GM18519 (cell line): Measurements from ENCODE around the gene SARM1.
"Not testable (repeated sequence)": the region's sequence is repeated elsewhere in the genome, so short reads cannot be mapped to it uniquely, and the experiment has no call there.

ENCODE experiments used
- ATAC-seq: cut with Tn5 transposase; IDR thresholded peaks from one replicate; pipeline ENCODE4 v1.9.1; 2021; ENCODE audit warnings: mild to moderate bottlenecking, moderate library complexity; ENCODE audit not compliant: unreplicated experiment, low FRiP score

The SARM1 gene

DNA sequence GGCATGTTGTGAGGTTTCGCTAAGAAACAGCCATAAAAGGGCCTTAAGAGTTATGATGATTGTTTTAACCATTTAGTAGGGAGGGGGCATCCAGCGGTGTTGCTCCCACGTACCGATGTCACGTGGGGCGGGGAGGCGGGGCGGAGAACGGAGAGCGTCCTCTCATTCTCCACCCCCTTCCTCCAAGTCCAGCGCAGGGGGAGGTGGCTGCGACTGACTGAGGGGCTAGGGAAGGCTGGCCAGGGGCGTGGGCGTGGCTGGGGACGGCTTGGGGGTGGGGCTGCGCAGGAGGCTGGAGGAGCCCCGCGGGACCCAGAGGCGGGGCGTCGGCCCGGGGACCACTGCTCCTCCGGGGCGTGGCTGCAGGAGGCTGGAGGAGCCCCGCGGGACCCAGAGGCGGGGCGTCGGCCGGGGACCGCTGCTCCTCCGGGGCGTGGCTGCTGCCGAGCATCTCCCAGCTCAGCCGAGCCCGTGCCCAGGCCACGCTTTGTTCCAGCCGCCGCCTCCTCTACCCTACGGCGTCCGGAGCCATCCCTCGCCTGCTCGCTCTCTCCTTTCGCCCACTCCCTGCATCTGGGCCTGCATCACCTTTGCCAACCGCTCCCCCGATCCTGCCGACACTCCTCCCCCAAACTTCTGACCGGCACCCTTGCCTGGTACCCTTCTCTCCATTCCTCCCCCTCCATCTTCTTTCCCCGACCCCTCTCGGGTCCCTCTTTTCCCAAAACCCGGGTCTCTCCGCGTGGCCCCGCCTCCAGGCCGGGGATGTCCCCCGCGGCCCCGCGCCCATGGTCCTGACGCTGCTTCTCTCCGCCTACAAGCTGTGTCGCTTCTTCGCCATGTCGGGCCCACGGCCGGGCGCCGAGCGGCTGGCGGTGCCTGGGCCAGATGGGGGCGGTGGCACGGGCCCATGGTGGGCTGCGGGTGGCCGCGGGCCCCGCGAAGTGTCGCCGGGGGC lies at the start of gene SARM1:
SARM1 (plus strand) TSS at position 450 of the 958 bp plus-strand sequence; CDS start at position 789, 339 bp downstream.
- peak; percentile 65 for ATAC-seq

DNA sequence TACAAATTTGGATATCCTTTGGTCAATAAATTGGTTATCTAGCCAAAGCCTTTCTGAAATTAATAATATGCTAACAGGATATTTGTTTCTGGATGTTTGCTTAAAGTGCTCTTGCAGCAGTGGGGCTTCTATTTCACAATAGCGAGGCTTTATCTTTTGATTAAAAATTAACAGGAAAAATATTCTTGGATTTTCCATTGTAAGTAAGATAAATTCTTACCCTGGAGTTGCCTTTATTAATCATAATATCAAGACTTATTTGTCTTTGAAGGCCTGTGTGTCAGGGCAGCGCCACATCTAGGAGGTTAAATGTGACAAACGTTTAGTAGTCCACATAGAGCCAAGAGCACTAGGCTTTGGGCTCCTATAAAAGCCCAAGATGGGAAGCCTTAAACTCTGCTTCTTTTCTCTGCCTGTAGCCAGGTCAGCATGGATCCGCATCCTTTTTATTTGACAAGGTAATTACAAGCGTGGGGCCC lies 47.2 kb upstream of the SARM1 start:
- no peak for ATAC-seq

DNA sequence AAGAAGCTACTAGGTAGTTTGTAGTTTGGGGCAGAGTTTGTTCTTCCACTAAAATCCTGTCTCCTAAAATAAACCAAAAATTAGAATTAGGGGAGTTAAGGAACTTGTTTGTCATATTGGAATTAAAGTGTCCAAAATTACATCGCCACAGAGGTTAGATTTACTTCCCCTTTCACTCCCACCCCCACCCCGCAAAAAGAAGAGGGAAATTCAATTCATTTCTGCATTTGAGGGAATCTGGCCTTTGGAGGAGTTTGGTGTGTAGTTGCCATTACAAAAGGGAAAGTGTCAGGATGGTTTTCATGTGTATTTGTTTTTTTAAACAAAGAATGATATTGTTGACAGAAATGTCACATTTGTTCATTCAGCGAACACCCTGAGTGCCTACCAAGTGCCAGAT lies 46.7 kb upstream of the SARM1 start:
- ATAC-seq, result no peak

DNA sequence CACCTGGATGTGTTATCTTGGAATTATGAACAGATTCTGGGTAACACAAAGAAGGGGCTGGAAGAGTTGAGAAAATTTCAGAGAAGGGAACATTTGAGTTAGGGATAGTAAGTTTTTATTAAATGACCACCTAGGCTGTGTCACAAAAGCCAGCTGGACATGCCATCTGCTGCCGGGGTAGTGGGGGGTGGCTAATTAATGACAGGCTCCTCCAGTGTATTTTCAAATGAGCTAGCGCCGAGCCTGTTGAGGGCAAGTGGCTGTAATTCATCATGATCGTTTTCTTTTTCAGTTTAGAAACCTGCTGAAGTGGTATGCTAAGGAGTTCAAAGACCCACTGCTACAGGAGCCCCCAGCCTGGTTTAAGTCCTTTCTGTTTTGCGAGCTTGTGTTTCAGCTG lies 46.3 kb upstream of the SARM1 start:
- no peak for ATAC-seq

DNA sequence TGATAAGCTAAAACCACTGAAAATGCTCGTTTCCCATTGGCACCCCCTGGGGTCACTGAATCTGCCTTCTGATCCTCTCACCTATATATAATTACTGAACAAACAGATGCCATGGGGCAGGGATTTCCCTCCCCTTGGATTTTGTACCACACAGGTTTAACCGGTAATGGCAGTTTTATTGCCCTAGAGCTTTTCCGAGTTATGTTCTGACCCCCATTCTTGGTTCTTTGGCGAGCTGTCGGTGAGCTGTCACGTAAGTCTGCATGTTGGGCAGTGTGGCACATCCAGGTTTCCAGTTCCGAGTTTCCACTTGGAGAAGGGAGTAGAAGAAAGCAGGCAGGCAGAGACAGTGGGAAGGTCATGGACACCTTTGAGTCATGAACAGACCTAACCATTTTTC lies 45.4 kb upstream of the SARM1 start:
- ATAC-seq, result no peak

DNA sequence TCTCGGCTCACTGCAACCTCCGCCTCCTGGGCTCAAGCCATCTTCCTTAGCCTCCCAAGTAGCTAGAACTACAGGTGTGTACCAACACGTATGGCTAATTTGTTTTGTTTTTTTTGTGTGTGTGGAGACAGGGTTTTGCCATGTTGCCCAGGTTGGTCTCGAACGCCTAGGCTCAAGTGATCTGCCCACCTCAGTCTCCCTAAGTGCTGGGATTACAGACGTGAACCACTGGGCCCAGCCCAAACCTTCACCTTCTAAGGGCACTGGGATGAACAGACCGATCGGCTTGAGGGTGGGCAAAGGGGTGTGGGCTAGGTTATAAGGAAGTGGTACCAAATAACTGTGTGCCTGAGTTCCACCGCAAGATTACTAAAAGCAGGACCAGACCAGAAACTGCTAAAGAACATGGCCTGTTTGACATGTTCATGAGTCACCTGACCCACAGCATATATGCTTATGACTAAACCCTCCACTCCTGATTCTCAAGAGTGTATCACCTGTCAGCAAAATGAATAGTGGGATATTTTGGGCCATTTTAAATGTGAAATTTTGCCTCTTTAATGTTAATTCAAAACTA lies 44.4 kb upstream of the SARM1 start:
- peak; percentile 59 for ATAC-seq

DNA sequence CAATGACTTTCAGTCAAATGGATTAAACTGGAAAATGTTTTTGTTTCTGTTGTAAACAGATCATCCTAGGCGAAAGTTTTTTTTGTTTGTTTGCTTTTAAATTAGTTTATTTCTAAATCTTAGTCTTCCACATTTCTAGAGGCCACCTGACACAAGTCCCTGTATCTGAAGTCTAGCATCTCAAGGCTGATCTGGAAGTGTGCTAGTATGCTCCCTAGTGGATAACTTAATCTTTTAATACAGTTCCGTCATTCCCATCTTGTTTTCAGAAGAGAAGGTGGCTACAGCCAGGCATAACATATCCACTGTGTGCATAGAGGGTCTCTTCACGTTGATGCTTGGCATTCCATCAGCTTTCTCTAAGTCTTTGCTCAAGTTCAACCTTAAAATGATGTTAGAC lies 43.8 kb upstream of the SARM1 start:
- no peak for ATAC-seq

DNA sequence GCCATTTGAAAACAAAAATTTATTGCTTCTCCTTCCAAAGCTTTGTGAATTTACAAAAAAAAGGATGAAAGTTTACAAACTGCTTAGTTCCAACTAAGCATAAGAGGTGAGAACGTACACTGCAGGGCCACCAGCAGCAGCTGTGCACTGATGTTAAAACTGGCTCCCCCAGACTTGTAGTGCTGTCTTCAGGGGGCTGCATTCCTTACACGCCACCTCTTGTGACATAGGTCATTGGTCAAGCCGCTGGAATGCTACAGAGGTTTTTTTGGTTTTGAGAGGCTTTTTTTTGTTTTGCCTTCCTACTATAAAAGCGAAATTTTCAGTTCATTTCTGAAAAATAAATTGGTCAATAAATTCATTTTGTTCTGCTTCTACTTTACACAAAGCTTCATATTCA lies 43.2 kb upstream of the SARM1 start:
- ATAC-seq, result no peak

DNA sequence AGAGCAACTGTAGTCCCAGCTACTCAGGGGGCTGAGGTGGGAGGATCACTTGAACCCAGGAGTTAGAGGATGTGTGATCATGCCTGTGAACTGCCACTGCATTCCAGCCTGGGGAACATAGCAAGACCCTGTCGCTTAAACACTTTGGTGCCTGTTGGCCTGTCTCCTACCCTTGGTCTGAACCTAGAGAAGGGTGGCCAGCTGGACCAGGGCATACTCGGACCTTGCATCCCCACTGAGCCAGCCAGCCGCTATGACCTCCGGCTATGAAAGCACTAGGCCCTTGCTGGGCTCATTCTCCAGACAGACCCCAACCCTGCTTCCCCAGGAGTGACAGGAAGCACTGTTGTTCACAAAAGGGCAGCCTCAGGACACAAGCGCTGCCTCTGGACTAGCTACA lies 40.8 kb upstream of the SARM1 start:
- no peak for ATAC-seq

DNA sequence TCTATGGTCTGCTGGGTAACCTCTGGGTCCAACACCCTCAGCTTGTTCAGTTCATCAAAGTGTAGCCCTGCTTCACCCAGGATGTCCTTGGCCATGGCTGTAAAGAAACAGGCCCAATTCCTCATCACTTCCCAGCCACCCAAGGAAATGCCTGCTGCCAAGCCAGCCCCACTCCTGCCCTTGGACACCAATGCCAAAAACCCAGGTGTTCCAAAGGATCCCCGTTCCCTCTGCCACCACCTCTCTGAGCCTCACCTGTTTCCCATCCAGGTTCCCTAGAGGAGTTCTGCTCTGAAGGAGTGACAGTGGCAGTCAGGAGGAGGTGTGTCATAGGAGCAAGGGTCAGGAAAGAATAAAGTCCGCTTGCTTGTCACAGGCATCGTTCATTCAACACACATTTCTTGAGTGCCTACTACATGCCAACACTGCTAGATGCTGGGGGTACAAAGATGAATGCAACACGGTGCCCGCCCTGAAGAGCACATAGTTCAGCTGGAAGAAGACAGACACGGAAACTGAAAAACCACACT lies 39.5 kb upstream of the SARM1 start:
- ATAC-seq, result no peak

DNA sequence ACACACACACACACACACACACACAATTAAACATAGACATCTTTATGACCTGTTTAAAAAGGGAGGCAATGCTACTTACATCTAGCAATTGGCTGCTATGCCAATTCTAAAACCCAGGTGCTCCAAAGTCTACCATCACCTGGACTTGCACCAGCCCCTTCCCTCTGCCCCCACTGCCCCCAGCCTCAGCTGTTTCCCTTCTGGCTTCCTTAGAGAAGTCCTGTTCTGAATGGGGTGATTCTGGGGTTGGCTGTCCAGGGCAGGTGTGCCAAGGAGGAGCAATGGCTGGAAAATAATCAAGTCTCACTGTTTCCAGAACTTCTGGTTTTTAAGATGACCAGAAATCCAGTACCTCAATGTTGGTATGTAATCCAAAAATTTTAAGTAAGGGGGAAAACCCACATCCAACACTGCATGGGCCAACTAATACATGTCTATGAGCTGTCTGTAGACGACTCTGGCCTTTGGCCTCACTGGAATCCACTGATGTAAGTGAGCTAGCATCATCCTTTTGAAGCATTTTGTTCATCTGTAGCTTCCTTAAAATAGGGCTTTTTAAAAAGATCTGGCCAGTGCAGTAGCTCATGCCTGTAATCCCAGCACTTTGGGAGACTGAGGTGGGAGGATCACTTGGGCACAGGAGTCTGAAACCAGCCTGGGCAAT lies 38.3 kb upstream of the SARM1 start:
- no peak for ATAC-seq

DNA sequence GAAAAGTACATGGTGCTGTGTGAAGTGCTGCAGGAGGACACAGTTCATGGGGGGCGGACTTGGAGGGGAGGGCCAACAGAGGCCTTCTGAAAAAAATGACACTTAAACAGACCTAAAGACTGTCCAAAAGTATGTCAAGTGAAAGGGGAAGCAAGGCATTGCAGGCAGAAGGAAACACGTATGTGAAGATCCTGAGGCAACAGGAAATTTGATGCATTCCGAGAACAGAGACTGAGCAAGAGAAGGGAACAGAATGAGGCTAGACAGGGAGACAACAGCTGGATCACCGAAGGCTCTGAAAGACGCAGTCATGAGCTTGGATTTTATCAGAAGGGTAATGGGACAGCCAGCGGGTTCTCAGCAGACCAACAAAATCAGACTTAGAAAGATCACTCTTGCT lies 37.3 kb upstream of the SARM1 start:
- ATAC-seq, result no peak

DNA sequence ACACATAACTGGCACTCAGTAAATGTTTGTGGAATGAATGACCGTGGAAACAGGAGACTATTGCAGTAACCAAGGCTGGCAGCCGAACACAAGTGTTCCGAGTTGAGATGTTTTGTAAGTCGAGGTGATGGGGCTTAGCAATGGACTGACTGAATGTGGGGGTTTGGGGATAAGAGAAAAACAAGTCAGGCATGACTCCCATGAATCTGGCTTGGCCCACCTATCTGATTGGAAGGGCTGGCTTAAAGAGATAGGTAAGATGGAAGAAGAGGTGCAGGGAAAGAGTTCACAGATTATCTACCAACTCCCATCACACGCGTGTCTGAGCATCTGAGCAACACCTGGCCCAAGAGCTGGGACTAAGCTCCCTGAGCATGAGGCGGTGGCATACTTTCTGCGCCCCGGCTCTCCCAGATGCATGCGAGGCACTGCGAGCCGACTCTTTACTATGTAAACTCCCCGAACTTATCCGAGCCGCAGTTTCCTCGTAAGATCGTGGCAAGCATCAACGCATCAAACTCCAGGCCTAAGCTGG lies 36.8 kb upstream of the SARM1 start:
- ATAC-seq, result no peak

DNA sequence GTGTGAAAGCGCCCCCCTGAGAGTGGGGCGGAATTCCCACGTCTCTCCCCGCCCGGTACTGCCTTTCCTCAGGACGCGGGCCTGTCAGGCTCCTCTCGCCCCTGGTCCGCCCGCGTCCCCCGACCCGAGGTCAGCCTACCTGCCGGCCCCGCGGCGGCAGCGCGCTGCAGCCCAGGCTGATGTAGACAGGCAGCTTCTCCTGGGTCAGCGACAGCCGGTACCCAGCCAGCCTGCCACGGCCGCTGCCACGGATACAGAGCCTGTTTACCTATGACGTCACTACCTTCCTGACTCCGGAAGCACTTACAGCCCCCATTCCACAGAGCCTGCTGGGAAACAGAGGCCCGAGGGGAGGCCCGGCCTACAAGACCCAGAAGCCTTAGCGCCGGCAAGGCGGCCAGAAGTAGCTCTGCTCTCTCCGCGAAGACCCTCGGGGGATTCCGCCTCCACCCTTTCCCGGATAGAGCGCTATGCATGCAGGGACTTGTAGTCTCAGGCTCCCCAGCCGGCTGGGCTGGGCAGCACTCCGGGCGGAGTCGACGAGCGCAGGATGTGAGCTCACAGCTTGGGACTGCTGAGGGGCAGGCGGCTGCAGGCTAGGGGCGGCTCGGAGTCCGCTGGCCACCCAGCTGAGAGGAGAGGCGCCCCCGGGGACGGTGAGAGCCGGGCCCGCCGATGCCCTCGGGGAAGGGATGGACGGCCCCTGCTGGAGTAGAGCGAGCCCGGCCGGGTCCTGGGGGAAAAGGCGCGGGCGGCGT lies 36.1 kb upstream of the SARM1 start, which contains the start of the genes IFT20 and TNFAIP1:
IFT20 (minus strand) TSS at position 272 of the 758 bp plus-strand sequence. CDS start 3,487 bp downstream, outside the sequence.
TNFAIP1 (plus strand) TSS at position 561 of the 758 bp plus-strand sequence. CDS start 3,761 bp downstream, outside the sequence.
- peak; percentile 94 for ATAC-seq

DNA sequence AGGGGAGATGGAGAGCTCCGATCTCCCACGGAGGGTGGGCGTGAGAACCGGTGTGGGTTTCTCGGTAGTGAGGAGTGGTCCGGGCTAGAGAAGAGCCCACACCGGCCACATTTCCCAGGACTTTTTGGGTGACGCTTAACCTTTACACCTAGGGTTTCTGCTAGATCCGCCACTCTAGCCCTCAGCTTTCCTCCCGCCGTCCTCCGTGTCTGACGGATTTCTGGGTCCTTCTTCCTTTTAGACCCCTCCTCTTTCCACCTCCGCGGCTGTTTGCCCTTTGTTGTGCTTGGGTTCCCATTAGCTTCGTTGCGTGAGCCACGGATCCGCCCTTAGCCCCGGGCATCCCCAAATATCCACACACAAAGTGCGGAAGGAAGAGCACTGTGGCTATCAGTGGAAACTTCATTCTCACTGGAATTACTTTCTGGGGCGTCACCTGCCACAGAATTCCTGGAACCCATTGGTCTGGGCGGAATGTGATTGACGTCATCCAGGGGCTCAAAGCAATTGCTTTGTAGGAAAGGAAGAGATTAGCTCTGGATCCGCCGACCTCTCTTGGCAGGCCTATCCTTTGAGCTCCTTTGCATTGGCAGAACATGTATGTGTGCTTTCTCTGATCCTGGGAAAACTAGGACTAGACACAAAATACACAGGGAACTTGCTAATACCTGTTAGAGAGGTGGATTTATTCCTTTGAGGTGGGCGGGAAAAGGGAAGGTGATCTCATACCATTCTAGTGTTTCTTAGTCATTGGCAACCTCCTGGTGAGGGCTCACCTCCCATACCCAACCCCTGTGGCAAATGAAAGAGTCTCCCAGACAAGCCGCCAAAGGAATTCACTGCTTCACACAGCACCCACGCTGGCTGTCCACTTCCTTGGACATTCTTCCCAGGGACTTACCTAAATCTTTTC lies 35.3 kb upstream of the SARM1 start:
- ATAC-seq, result no peak

DNA sequence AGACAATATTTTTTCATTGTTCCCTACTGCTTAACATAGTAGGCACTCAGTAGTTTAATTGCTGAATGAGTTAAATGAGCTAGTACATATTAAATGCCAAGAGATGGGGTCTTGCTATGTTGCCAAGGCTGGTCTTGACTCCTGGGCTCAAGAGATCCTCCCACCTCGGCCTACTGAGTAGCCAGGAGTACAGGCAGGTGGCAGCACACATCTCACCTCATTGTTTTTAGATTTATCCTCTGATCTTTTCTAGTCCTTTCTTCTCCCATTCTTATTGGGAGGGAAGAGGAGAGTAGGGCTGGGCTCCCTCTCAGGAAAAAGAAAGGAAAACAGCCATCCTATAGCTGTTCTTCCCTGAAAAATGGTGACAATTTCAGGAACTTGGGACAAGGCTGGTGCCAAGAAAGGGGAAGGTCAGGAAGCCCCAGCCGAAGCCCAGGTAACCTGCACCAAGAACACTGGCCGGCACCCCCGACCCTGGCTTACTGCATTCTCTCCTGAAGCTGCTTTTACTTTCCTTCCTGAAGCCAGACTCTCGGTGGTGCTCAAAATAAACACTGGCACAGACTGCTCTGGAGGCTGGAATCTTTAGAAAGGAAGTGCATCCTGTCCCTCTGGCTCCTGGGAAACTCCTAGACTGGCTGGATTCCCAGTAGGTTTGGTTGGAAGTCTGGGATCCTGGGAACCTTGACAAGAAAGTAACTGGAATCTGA lies 33.3 kb upstream of the SARM1 start:
- no peak for ATAC-seq

DNA sequence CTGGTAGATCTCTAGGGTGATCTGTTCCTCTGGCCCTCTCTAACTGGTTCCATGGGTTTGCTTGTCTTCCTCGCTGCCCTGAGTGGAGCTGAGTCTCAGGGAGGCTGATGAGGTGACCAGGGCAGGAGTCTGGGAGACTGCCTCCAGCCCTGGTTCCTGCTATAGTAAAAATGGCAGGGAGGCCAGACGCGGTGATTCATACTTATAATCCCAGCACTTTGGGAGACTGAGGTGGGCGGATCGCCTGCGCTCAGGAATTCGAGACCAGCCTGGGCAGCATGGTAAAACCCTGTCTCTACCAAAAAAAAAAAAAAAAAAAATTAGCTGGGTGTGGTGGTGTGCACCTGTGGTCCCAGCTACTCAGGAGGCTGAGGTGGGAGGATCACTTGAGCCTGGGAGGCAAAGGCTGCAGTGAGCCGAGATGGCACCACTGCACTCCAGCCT lies 32.7 kb upstream of the SARM1 start:
- not testable (repeated sequence) for ATAC-seq

DNA sequence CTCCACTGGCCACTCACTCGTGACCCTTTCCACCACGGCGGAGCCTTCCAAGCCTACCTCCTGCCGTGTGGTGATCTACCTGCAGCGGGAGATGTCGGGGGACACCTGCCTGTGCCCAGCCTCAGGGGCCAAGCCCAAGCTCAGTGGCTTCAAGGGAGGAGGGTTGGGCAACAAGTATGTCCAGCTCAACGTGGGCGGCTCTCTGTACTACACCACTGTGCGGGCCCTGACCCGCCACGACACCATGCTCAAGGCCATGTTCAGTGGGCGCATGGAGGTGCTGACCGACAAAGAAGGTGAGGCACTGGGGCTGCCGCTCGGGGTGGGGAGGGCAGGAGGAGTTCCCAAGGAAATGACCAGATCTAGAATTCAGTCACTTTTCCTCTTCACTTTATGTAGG lies 32.1 kb upstream of the SARM1 start:
- ATAC-seq, result no peak
